ENCODE results near the gene OBSL1. TPM values are rescaled to one million over a fixed set of nuclear protein-coding genes. Genes with fewer than 3 reads are reported as not detected.

OBSL1 gene
- total and polyA plus RNA-seq, 2 of the 4 experiments (the other 2 are of a cell fraction), result 21.5 to 51.2 TPM

DNA sequence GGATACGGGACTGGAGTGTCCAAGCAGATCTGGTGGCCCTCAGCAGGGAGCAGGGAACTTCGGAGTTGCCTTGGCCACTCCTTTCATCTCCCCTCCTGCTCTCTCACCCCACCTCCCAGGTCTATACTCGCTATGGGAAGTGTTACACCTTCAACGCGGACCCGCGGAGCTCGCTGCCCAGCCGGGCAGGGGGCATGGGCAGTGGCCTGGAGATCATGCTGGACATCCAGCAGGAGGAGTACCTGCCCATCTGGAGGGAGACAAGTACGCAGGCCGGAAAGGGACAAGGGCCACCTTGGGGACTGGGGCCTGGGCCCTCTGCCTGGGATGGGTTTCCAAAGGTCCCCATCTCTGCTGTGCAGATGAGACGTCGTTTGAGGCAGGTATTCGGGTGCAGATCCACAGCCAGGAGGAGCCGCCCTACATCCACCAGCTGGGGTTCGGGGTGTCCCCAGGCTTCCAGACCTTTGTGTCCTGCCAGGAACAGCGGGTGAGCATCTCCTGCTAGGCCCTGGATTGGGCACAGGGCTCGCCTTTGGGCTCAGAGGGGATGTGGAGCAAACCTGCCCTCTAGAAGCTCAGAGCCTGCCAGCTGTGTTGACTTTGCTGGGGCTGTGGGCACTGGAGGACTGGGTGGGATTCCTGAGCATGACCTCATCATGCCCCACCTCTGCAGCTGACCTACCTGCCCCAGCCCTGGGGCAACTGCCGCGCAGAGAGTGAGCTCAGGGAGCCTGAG, 39.5 kb downstream of the OBSL1 start:
- Histone ChIP-seq H3K4ac (ENCODE audit: low read depth, low read length) (no peak overlapping the region), H3K4me2 (ENCODE audit: low read depth, low read length) (no peak overlapping the region), H2AK9ac (replicated peaks; ENCODE audit: low read depth, low read length, poor library complexity) (no peak overlapping the region), H3K56ac (ENCODE audit: extremely low read depth, insufficient read depth, low read length) (no peak overlapping the region), H3K9ac (ENCODE audit: low read depth, low read length) (no peak overlapping the region), H4K91ac (ENCODE audit: insufficient read depth, low read depth, low read length) (no peak overlapping the region), H2BK15ac (ENCODE audit: low read depth, low read length) (no peak overlapping the region), H4K8ac (ENCODE audit: low read depth in 2 of 2, low read length in 2 of 2) (no peak overlapping the region), H3K27ac (ENCODE audit: insufficient read depth, low read length) (no peak overlapping the region), H3K4me3 (ENCODE audit: insufficient read depth, low read depth, low read length) (no peak overlapping the region), H3K36me3 (ENCODE audit: control insufficient read depth, insufficient read depth, low read length) (no peaks in the 10 kb centered on the region), H3K79me1 (ENCODE audit: low read depth in 1 of 2, low read length in 2 of 2) (no peaks in the 10 kb centered on the region), H2AFZ (replicated peaks; ENCODE audit: low read length, poor library complexity) (peak overlapping the region; percentile 3), H3K9me3 (ENCODE audit: control insufficient read depth, insufficient read depth, low read length) (no peaks in the 10 kb centered on the region), H3K27me3 (ENCODE audit: control insufficient read depth, insufficient read depth, low read length) (peaks cover 49% of the 10 kb centered on the region), H2BK120ac (ENCODE audit: low read depth, low read length) (no peak overlapping the region), H2BK20ac (ENCODE audit: low read depth, low read length) (no peak overlapping the region), H2BK5ac (ENCODE audit: low read depth, low read length, poor library complexity, severe bottlenecking) (no peak overlapping the region), H3K14ac (replicated peaks; ENCODE audit: low read depth, low read length) (no peak overlapping the region), H4K5ac (ENCODE audit: low read depth, low read length) (no peak overlapping the region), H3K9me1 (ENCODE audit: insufficient read depth, low read length) (no peaks in the 10 kb centered on the region), H3K23ac (ENCODE audit: low read depth, low read length) (no peak overlapping the region), H2AK5ac (ENCODE audit: low read depth, low read length) (no peak overlapping the region), H3K4me1 (ENCODE audit: control insufficient read depth, insufficient read depth, low read length) (no peaks in the 10 kb centered on the region), H3K18ac (ENCODE audit: low read depth, low read length) (no peak overlapping the region), H4K20me1 (ENCODE audit: insufficient read depth, low read length) (no peaks in the 10 kb centered on the region)
- ATAC-seq (ENCODE audit: low read depth) (no peak), DNase-seq (no peak)
- 78% methylated on average over 9 of the region's 20 CpGs; no CpG with 5 or more reads in 1 of the 2 experiments for WGBS, 2 experiments (ENCODE audit: extremely low coverage in 2 of 2, insufficient read length in 1 of 2)
- ChIA-PET POLR2A (ENCODE audit: unreplicated experiment) (no interaction called here), CTCF (interaction anchor here (0.5 to 1.2 kb wide), 4 partner anchors 10 to 55 kb away, joined by 3 read pairs; no protein-coding TSS in a partner anchor)
- in situ Hi-C loops (cut with MboI; ENCODE audit: low sequenced_read_pairs), result loop anchor here (5.0 kb wide), 1 partner anchor 130 kb away; no protein-coding TSS in a partner anchor
- dilution Hi-C loops (cut with HindIII; ENCODE audit: low sequenced_read_pairs, unreplicated experiment), result no loop called here
- no peak for TF ChIP-seq RAD21 (IDR thresholded peaks at IDR 0.05; ENCODE audit: low read length)
- TF ChIP-seq ELK1 (IDR thresholded peaks at IDR 0.05; ENCODE audit: borderline replicate concordance, low read depth, low read length), result no peak
- no peak for TF ChIP-seq NFE2L2 (IDR thresholded peaks at IDR 0.05; ENCODE audit: low read depth, low read length)
- BruUV-seq (replicated peaks), result no TSS peak
- intact Hi-C loops (cut with micrococcal nuclease), result loop anchor here (5.0 kb wide), 1 partner anchor 235 kb away; no protein-coding TSS in a partner anchor
